Gastroesophageal sphincter (tissue), 3 donors: Measurements from ENCODE around the gene METTL2B.

Experiments
- POLR2A ChIP-seq, 2 donors: fragments of 450-650 bp; IDR thresholded peaks; one replicate each; pipeline ENCODE4 v1.6.1; 2017; ENCODE audit warnings: antibody characterized with exemption in 2 of 2, mild to moderate bottlenecking in 2 of 2, moderate library complexity in 1 of 2
- TF ChIP-seq, protein P1 (sequence below), 4 experiments: fragments of 200-600 bp in 2 of 4; fragments of 450-650 bp in 2 of 4; sonication (generic) in 1 of 4; IDR thresholded peaks; one replicate each; pipeline ENCODE4 v1.5.1; 2017 to 2019; ENCODE audit warnings: antibody characterized with exemption in 4 of 4, mild to moderate bottlenecking in 2 of 4, moderate library complexity in 2 of 4

DNA sequence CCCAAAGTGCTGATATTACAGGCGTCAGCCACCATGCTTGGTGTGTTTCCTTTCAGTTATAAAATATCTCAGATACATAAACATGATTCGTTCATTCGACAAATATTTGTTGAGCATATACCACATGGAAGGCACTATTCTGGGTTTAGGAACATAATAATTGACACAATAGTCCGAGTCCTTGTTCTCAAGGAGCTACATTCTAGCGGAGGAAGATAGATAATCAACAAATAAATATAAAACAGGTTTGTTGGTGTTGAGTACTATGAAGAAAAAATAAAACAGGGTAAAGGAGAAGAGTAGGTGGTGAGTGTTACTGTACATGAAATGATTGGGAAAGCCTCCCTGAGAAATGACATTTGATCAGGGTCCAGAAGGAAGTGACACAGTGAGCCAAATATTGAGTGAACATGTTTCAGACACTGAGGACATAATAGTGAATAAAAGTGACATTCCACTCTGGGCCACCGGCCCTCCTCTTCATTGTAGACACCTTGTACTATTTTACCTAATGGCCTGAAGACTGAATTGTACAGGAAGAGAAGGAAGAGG lies 27.7 kb upstream of the METTL2B start:
- TF ChIP-seq, protein P1, sequence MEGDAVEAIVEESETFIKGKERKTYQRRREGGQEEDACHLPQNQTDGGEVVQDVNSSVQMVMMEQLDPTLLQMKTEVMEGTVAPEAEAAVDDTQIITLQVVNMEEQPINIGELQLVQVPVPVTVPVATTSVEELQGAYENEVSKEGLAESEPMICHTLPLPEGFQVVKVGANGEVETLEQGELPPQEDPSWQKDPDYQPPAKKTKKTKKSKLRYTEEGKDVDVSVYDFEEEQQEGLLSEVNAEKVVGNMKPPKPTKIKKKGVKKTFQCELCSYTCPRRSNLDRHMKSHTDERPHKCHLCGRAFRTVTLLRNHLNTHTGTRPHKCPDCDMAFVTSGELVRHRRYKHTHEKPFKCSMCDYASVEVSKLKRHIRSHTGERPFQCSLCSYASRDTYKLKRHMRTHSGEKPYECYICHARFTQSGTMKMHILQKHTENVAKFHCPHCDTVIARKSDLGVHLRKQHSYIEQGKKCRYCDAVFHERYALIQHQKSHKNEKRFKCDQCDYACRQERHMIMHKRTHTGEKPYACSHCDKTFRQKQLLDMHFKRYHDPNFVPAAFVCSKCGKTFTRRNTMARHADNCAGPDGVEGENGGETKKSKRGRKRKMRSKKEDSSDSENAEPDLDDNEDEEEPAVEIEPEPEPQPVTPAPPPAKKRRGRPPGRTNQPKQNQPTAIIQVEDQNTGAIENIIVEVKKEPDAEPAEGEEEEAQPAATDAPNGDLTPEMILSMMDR (IDR thresholded peaks at IDR 0.05), result no peak
- TF ChIP-seq POLR2A (IDR thresholded peaks at IDR 0.05), result no peak
